Peyer's patch (tissue), 4 donors: ENCODE results near the gene NBDY. TPM values are rescaled to one million over a fixed set of nuclear protein-coding genes. Genes with fewer than 3 reads are reported as not detected.

Experiments used
- DNase-seq, 3 donors: peaks; one replicate each; pipeline ENCODE4 v3.0.0-alpha.2; 2017 to 2019
- H3K27ac ChIP-seq, 4 donors: fragments of 200-600 bp; sonication (generic); one replicate each; pipeline ENCODE4 v1.5.1; 2016 to 2019
- H3K27me3 ChIP-seq, 2 donors: fragments of 200-600 bp; sonication (generic); one replicate each; pipeline ENCODE4 v1.5.1; 2019
- H3K36me3 ChIP-seq, 3 donors: fragments of 200-600 bp; sonication (generic); one replicate each; pipeline ENCODE4 v1.5.1; 2016 to 2019
- H3K4me1 ChIP-seq, 4 donors: fragments of 200-600 bp; sonication (generic); one replicate each; pipeline ENCODE4 v1.5.1; 2016 to 2019
- H3K4me3 ChIP-seq, 4 donors: fragments of 200-600 bp; sonication (generic); 1 replicate in 3 of 4; 2 replicates in 1 of 4; pipeline ENCODE4 v1.5.1; 2016 to 2019; ENCODE audit warnings: mild to moderate bottlenecking in 1 of 4
- H3K9me3 ChIP-seq, 4 donors: fragments of 200-600 bp; sonication (generic); one replicate each; pipeline ENCODE4 v1.5.1; 2016 to 2019; ENCODE audit warnings: mild to moderate bottlenecking in 1 of 4
- POLR2A ChIP-seq, 2 donors: fragments of 450-650 bp; IDR thresholded peaks; one replicate each; pipeline ENCODE4 v1.5.1; 2017; ENCODE audit warnings: antibody characterized with exemption in 2 of 2, mild to moderate bottlenecking in 2 of 2, moderate library complexity in 2 of 2
- total RNA-seq, 4 donors: library from RNA; depleted of rRNA; stranded (reverse); fragments of >200 nt; gene quantifications; one replicate each; pipeline ENCODE4 v1.1.0, GENCODE V29; 2016
- TF ChIP-seq, protein P1 (sequence below), 6 experiments: fragments of 450-650 bp in 4 of 6; fragments of 200-600 bp in 2 of 6; sonication (generic) in 1 of 6; IDR thresholded peaks; one replicate each; pipeline ENCODE4 v1.5.1; 2017 to 2019; ENCODE audit warnings: antibody characterized with exemption in 6 of 6, mild to moderate bottlenecking in 3 of 6, moderate library complexity in 1 of 6

The NBDY gene
- total RNA-seq, 4 donors from 2014 or later, result 9.1 to 14.0 (median 12.7) TPM

DNA sequence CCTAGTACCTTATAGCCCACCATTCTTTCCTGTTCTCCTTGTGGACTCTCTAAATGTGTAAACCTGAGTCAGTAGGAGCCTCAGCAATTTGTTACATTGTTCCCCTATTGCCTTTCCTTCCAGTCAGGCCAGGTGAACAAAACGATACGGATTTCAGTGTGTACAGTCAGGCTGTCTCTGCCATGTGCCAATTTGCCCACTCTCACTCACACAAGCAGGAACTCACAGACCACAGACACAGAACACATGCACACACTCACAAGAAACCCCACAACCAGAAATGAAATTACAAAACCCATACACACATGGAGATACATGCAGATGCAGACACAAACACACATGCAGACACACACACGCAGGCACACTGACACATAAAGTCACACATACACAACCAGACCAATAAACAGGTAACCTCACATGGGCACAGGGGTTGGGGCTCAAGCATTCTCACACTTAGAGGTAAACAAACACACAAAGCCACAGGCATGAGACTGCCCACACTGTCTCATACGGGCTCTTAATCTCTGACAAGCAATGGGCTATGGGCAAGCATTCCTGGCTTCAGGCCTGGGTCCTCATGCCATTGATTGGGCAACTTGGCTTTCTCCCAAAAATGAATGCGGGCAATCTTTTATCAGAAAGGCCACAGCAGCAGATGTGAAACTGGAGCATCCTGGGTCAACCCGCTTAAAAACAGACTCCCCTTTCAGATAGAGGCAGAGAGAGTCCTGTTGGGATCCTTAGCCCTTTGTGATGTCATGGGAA is 68.7 kb downstream of the NBDY start:
- Histone ChIP-seq H3K4me3 (no peak overlapping the region), H3K36me3 (no peaks in the 10 kb centered on the region), H3K4me1 (no peaks in the 10 kb centered on the region), H3K9me3 (no peaks in the 10 kb centered on the region), H3K27me3 (no peaks in the 10 kb centered on the region), H3K27ac (no peak overlapping the region)
- TF ChIP-seq, protein P1, sequence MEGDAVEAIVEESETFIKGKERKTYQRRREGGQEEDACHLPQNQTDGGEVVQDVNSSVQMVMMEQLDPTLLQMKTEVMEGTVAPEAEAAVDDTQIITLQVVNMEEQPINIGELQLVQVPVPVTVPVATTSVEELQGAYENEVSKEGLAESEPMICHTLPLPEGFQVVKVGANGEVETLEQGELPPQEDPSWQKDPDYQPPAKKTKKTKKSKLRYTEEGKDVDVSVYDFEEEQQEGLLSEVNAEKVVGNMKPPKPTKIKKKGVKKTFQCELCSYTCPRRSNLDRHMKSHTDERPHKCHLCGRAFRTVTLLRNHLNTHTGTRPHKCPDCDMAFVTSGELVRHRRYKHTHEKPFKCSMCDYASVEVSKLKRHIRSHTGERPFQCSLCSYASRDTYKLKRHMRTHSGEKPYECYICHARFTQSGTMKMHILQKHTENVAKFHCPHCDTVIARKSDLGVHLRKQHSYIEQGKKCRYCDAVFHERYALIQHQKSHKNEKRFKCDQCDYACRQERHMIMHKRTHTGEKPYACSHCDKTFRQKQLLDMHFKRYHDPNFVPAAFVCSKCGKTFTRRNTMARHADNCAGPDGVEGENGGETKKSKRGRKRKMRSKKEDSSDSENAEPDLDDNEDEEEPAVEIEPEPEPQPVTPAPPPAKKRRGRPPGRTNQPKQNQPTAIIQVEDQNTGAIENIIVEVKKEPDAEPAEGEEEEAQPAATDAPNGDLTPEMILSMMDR (IDR thresholded peaks at IDR 0.05), result no peak
- TF ChIP-seq POLR2A (IDR thresholded peaks at IDR 0.05), result no peak
- peak in 2 of 3 donors; percentile 2 to 14 for DNase-seq

DNA sequence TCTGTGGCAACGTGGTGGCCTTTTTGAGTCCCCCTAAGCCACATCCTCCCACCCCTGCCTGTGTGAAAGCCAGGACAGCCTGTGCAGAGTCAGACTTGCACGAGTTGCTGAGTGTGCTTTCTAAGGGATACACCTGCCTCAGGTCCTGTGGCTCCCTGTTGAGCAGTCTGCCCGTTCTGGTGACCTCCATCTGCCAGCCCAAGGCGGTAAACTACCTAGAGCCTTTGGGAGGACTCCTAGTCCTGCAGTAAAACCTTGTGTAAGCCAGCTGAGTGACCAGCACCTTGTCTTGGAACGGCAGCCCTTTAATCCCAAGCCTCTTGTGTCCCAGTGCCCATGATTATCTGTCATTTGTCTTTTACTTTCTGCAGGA is 69.3 kb downstream of the NBDY start:
- Histone ChIP-seq H3K9me3 (no peaks in the 10 kb centered on the region), H3K36me3 (no peaks in the 10 kb centered on the region), H3K27ac (no peak overlapping the region), H3K4me1 (no peaks in the 10 kb centered on the region), H3K4me3 (no peak overlapping the region), H3K27me3 (no peaks in the 10 kb centered on the region)
- TF ChIP-seq, protein P1 (IDR thresholded peaks at IDR 0.05), result no peak
- peak in 1 of 3 donors; percentile 2 for DNase-seq

DNA sequence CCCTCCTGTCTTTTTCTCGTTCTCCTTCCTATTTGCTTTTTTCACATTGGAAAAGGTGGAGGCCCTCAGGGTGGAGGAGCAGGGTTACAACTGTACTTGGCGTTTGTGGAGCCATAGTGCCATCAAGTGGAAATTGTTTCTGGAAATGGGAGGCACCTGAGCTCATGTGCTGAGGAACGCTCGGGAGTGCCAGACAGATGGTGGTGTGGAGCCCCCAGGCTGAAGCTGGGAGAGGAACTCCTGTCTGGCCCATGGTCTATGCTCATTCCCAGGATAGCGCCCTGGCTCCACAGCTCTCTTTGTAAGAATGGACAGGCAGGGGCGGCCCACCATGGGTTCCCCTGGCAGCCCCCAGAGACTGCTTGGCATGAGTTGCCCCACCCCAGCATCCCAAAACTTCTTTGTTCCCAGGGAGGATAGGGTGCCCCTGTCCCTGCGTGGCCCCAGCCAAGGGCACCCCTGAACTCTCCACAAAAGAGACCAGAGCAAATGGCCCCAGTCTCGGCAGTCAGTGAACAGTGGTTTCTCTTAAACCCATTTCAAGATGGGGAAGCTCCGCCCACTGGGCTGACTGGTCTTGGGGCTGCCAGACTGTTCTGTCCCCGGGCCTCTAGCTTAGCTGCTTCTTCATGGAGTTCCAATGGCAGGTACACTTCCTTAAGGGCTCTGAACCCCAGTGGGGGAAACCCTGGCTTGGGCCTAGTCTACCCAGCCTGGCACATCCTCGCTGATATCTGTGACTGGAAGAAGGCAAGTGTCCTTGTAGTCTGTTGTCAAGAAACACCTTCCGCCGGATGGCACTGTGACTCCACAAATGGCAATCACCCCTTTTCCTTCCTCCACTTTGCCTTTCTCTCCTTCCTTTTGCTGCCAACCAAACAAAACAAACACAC is 70.1 kb downstream of the NBDY start:
- Histone ChIP-seq H3K27me3 (no peaks in the 10 kb centered on the region), H3K27ac (no peak overlapping the region), H3K4me1 (no peaks in the 10 kb centered on the region), H3K36me3 (no peaks in the 10 kb centered on the region), H3K4me3 (no peak overlapping the region), H3K9me3 (no peaks in the 10 kb centered on the region)
- TF ChIP-seq POLR2A (IDR thresholded peaks at IDR 0.05), result no peak
- TF ChIP-seq, protein P1 (IDR thresholded peaks at IDR 0.05), result peak in 1 of 6 experiments; percentile 20
- DNase-seq, result peak in 1 of 3 donors; percentile 2

DNA sequence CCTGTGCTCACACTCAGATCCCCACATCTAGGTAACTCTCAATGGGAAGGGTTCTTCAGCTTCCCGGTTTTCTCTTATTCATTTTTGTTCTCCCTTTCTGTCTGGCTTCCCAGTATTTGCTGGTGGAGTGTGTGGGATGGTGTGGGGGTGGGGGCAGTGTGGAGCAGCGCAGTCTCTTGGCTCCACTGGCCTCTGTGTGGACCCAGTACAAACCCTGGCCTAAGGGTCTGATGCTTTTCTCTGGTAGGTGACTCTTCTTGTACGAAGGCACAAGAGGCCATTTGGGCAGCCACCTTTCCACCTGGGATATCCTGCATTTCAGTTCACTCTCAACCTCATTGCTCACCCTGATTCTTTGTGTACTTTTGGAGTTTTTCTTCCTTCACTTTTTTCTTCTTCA is 71.3 kb downstream of the NBDY start:
- Histone ChIP-seq H3K27ac (no peak overlapping the region), H3K36me3 (no peaks in the 10 kb centered on the region), H3K9me3 (no peaks in the 10 kb centered on the region), H3K27me3 (no peaks in the 10 kb centered on the region), H3K4me3 (no peak overlapping the region), H3K4me1 (no peaks in the 10 kb centered on the region)
- TF ChIP-seq, protein P1 (IDR thresholded peaks at IDR 0.05), result no peak
- no peak for TF ChIP-seq POLR2A (IDR thresholded peaks at IDR 0.05)
- peak in 1 of 3 donors; percentile 3 for DNase-seq

DNA sequence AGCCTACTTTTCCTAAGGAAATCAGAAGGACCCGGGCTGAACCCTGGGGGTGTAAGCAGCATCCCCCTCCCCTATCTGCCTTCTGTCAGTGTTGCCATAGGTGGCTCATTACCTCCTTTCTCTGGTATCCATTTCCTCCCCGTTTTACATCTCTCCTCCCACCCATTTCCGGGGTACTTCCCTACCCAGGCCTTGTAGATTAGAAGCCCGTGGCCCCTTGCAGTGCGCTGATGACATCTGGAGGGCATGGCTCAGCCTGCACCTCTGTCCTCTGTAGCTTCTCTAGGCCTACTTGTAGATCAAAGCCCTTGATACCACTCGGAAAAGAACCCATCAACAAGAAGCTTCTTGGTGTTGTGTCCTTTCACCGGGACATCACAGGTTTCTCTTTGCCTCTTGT is 71.8 kb downstream of the NBDY start:
- TF ChIP-seq, protein P1 (IDR thresholded peaks at IDR 0.05), result no peak
- TF ChIP-seq POLR2A (IDR thresholded peaks at IDR 0.05), result no peak
- Histone ChIP-seq H3K9me3 (no peaks in the 10 kb centered on the region), H3K36me3 (no peaks in the 10 kb centered on the region), H3K4me3 (no peak overlapping the region), H3K4me1 (no peaks in the 10 kb centered on the region), H3K27me3 (no peaks in the 10 kb centered on the region), H3K27ac (peak overlapping the region in 1 of 4 donors; percentile 8)
- peak in 2 of 3 donors; percentile 63 to 66 for DNase-seq
